HG03060 (cell line): Measurements from ENCODE around the gene CIDEA.
"Not testable (repeated sequence)": the region's sequence is repeated elsewhere in the genome, so short reads cannot be mapped to it uniquely, and the experiment has no call there.

Source experiments
- ATAC-seq: cut with Tn5 transposase; IDR thresholded peaks from one replicate; pipeline ENCODE4 v1.9.1; 2021; ENCODE audit warnings: low read depth, moderate number of reproducible peaks; ENCODE audit not compliant: unreplicated experiment

CIDEA gene

DNA sequence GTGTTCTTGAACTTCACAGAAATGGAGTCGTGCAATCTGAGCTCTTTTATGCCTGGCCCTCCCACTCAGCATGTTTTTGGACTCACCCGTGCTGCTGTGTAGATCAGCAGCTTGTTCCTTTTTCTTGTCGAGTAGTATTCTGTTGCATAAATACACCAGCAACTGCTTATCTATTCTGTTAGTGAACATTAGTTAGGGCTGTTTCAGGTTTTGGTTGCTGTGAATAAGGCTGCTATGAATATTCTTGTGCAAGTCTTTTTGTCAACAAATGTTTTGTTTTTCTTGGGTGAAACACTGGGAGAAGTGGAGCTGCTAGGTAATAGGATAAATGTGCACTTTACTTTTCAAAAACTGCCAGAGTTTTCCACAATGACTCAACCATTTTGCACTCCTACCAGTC is 15.3 kb upstream of the CIDEA start:
- no peak for ATAC-seq

GRCh38 chr18:12239431-12239830 is 14.7 kb upstream of the CIDEA start:
- no peak for ATAC-seq

DNA sequence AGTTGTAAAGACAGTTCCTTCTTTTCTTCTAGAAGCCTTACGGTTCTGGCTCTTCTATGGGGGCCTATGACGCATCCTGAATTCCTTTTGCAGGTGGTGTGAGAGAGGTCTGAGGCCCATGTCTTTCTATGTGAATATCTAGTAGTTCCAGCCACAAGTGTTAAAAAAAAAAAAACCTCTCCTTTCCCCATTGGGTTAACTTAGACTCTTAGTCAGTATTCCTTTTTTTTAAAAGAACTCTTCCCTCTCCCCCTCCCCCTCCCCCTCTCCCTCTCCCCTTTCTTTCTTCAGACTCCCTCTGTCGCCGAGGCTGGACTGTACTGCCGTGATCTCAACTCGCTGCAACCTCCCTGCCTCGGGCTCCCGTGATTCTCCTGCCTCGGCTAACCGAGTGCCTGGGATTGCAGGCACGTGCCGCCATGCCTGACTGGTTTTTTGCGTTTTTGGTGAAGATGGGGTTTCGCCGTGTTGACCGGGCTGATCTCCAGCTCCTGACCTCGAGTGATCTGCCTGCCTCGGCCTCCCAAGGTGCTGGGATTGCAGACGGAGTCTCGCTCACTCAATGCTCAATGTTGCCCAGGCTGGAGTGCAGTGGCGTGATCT is 11.4 kb upstream of the CIDEA start:
- ATAC-seq, result no peak

- ATAC-seq, result not testable (repeated sequence)
Observed at GRCh38 chr18:12243272-12243671, 10.9 kb upstream of the CIDEA start.

DNA sequence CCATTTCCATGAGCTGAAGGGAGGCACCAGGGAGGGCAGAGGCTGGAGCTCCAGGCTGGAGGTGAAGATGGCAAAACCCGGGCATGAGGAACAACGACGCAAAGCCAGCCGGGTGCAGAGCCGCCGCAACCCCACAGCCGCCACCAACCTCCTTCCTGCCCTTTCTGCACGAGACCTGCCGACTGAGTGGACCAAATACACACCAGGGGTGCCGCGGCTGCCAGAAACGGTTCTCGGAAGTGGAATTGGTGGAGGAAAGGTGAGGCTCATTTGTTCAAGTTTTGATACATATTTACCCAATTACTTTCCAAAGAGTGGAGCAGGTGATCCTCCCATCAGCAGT is 8.4 kb upstream of the CIDEA start:
- ATAC-seq, result no peak

DNA sequence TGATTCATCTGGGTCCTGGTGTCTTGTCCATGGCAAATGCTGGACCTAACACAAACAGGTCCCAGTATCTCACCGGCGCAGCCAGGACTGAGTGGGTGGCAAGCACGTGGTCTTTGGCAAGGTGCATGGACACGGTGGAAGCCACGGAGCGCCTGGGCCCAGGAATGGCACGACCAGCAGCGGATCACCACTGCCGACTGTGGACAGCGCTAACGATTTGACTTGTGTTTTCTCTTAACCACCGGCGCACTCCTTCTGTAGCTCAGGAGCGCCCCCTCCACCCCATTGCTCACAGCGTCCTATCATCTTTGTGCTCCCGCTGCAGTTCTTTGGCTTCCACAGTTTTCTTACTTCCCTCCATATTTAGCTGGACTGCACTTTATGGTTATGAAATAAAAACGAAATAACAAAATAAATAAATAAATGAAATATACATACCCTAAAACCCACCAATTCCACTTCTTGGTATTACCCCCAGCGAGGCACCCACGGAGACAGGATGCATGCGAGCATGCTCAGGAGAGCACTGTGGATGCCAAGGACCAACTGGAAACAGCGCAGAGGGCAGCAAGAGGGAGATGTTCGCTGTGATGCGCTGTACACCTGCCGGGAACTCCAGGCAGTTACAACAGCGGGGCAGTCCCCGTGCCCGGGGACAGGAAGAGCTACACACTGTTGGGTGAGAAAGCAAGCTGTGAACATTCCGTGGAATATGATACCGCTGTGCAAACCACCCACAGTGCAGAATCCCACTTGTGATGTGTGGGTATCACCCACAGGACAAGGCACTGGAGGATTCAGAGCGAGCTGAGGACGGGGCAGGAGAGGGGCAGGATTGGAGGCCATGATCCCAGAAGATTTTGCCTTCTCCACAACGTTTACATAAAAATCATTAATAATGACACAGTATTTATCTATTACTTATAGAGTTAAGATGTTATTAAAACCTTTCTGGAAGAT is 7.0 kb upstream of the CIDEA start:
- no peak for ATAC-seq

GRCh38 chr18:12247946-12248345 is 6.2 kb upstream of the CIDEA start:
- ATAC-seq, result no peak

- no peak for ATAC-seq
Observed at GRCh38 chr18:12248926-12249720, 5.0 kb upstream of the CIDEA start.

- no peak for ATAC-seq
Observed at GRCh38 chr18:12251311-12251710, 2.9 kb upstream of the CIDEA start.

DNA sequence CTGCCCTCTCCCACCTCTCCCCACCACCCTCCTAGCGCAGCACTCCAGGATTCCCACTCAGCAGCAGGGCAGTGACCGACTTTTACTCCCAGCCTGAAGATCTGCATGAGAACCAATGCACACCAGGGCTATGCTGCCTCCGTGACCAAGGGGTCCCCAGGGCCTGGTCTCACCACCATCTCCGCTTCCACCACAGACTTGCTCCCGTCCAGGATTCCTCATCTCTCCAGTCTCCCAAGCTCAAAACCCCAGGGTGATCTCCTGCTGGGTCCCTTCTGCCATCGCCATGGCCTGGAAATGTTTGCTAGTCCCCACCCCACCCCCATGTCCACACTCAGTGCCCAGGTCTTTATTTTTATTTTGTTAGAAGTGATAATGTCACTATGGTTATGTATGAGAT is 2.1 kb upstream of the CIDEA start:
- no peak for ATAC-seq

DNA sequence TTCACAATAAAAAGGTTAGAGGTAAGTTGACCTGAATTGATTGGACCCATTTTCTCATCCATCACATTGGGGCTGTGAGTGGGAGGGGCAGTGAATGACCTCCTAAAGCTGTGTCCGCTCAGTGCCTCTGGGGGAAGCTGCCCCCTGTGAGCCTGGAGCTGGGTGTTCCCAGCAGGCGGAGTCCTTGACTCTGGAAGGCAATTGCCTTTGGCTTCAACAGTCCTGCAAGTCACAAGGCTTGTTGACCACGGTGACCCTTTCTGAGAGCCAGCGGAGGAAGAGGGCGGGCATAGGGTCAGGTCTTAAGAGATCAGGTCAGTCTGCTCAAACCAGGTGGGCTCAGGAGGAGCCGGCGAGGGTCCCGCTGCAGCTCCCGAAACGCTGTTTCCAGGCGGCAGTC is 1.1 kb upstream of the CIDEA start:
- no peak for ATAC-seq

- ATAC-seq, result no peak
Observed at GRCh38 chr18:12253663-12254135, 462 bp upstream of the CIDEA start.

DNA sequence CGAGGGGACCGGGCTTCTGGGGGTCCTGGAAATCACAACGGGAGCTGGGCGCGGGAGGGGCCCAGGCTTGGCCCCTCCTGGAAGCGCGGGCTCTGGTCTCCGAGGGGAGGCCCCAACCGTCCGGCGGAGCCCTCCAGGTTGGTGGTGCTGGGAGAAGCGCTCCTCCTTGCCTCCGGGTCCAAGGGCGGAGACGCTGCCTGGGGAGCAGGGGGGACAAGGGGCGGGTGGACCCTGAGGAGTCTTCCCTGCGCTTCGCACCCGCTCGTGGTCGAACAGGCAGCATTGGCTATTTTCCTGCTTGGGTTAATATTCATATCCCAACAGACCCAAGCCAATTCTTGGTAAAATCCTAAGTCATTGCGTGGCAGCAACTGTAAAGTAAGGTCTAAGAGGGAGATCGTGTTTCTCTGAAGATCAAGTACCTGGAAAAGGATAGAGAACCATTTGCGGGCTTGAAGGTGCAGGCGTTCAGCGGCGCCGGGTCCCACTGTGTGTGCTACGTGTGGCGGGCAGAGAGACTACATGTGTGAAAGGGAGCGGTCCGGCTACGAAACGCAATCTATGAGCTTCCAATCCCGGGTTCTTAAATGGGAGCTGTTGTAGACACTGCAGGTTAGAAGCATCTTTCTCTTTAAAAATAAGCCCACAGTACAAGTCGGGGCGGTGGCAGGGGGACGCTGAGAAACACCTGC is 805 bp downstream of the CIDEA start:
- ATAC-seq, result no peak

- no peak for ATAC-seq
Observed at GRCh38 chr18:12255626-12256026, 1.5 kb downstream of the CIDEA start.

GRCh38 chr18:12256951-12257350 is 2.8 kb downstream of the CIDEA start:
- ATAC-seq, result no peak

DNA sequence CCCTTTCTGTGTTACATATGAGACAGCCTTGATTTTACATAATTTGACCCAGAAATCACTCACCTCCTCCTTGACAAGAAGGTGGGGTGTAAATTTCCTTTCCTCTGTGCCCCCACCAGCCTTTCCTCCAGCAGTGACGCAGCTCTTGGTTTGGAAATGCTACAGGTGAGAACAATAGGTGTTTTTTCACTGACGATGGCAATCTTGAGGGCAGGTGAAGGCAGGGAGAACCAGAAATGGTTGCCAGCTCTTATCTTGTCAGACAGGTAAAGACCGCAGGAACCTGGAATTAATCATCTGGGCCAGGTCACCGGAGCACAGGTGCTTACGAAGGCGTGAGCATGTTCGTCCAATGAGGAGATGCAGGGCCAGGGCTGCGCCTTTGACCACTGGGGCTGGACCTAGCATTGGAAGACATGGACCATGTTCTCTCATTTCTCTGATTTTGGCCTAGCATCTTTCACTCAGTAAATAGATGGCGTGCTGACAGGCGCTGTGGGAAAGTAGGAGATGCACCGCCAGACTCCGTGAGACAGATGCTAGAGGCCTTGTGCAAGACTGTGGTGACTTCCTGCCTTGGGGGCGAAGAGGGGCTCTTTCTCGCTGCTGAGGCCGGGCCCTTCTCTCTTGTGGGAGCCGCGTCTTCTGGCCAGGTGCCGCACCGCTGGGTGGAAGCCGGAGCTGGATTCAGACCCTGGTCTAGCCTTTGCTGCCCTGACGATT is 4.0 kb downstream of the CIDEA start:
- no peak for ATAC-seq

- ATAC-seq, result no peak
Observed at GRCh38 chr18:12258719-12259705, 4.9 kb downstream of the CIDEA start.

DNA sequence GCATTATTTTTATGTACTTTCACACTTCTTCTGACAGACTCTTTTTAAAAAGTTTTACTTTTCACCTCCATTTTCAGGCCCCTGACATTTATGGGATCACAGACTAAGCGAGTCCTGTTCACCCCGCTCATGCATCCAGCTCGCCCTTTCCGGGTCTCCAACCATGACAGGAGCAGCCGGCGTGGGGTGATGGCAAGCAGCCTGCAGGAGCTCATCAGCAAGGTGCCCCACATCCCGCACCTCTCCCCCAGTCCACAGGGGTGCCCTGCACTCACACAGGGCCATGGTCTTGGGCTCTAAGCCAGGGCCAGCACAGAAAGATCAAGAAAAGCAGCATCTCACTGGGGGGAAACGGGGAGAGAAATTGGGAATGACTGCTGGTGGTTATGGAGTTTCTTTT is 8.6 kb downstream of the CIDEA start:
- no peak for ATAC-seq

DNA sequence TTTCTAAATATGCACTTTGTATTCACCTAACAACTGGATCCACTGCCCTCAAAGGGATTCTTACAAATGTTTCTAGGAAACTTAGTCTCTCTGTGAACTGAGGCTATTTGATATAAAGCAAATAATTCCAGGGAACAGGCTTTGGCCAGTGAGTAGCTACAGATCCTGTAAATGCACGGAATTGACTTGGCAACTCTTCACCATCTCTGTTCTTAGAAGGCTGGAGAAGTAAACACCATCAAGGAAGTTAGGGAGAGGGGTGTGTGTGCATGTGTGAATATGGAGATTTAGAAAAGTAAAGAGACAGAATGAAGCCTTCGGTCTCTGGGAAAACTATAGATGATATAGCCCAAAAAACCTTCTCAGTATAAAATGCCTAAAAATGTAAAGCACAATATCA is 10.7 kb downstream of the CIDEA start:
- ATAC-seq, result no peak
